ENCODE measurements around the gene ZNF227. TPM values are rescaled to one million over a fixed set of nuclear protein-coding genes. Genes with fewer than 3 reads are reported as not detected.
"Not testable (repeated sequence)": the region's sequence is repeated elsewhere in the genome, so short reads cannot be mapped to it uniquely, and the experiment has no call there.

ZNF227 gene
- total RNA-seq: 14.4 and 18.1 TPM in 2 replicates

DNA sequence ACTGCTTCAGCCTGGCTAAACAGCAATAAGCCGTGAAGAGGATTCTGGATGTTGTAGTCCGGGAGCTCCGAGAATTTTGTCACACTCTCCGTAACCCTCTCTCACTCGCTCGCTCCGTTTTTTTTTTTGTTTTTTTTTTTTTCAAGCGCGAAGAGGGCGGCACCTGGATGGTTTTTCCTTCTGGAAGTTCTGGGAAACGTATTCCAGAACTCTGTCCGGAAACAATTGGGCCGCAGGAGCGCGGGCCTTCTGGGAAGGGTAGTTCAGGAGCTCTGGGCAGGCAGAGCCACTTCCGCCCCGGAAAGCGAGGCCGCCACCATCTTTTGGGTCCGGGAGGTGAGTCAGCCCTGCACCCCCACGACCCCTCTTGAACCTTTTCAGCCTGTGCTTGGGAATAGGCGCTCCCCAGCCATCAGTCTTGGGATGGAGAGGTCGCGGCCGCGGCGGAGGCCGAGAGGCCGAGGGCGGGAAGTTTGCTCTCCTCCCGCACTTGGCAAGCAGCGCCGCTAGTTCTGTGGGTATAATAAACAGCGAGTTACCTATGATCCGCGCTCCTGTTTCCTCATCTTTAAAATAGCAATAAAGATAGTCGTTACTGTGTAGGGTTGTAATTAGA, at the start of gene ZNF227:
ZNF227 (plus strand) TSS at position 283 of the 616 bp plus-strand sequence. CDS start 5,261 bp downstream, outside the sequence.
- peak; percentile 94 to 96 for DNase-seq (ENCODE audit: low read depth in 2 of 2)

DNA sequence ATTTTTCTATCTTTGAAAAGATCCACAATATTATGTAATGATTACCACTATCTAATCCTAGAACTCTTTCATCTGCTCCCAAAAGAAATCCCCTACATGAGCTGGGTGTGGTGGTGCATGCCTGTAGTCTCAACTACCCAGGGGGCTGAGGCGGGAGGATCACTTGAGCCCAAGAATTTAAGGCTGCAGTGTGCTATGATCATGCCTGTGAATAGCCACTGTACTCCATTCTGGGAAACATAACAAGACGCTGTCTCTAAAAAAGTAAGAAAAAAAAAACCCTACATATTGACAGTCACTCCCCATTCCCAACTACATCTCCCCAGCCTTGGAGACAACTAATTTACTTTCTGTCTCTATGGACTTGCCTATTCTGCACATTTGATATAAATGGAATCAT, 48.5 kb upstream of the ZNF227 start:
- DNase-seq (ENCODE audit: low read depth in 2 of 2): no peak

GRCh38 chr19:44164327-44164672, 48.0 kb upstream of the ZNF227 start:
- DNase-seq (ENCODE audit: low read depth in 2 of 2): peak in 1 of 2 donors; percentile 6

- DNase-seq (ENCODE audit: low read depth in 2 of 2): peak; percentile 99
Observed at GRCh38 chr19:44164673-44165512, 47.4 kb upstream of the ZNF227 start, which contains the start of gene ZNF226. TSS of gene ZNF226 (plus strand) at chr19:44165100. CDS start at chr19:44170081, 4,981 bp downstream.

- not testable (repeated sequence) for DNase-seq (ENCODE audit: low read depth in 2 of 2)
Observed at GRCh38 chr19:44170660-44171059, 41.7 kb upstream of the ZNF227 start.

- DNase-seq (ENCODE audit: low read depth in 2 of 2): no peak
Observed at GRCh38 chr19:44176590-44176989, 35.7 kb upstream of the ZNF227 start.

DNA sequence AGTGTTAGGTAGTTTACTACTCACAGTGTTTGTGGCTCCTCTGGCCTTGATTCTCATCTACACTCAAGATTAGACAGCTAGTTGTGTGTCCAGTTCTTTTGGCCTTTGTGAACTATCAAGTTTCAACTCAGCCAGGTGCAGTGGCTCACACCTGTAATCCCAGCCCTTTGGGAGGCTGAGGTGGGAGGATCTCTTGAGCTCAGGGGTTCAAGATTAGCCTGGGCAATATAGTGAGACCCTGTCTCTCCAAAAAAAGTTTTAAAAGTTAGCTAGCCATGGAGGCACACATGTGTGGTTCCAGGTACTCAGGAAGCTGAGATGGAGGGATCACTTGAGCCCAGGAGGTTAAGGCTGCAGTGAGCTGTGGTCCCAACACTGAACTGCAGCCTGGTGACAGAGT, 31.4 kb upstream of the ZNF227 start:
- no peak for DNase-seq (ENCODE audit: low read depth in 2 of 2)

DNA sequence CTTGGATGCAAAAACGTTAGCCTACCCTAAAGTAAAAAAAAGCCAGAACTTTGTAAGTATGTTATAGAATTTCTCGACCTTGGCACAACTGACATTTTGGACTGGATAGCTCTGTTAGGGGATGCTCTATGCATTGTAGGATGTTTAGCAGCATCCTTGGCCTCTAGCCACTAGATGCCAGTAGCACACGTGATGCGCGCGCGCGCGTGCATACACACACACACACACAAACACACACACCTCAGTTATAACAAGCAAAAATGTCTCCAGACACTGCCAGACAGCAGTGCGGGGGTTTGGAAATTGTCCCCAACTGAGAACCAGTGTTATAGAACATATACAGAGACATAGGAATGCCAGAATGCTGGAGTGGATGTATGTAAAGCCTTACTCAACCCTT, 30.2 kb upstream of the ZNF227 start:
- DNase-seq (ENCODE audit: low read depth in 2 of 2): no peak

DNA sequence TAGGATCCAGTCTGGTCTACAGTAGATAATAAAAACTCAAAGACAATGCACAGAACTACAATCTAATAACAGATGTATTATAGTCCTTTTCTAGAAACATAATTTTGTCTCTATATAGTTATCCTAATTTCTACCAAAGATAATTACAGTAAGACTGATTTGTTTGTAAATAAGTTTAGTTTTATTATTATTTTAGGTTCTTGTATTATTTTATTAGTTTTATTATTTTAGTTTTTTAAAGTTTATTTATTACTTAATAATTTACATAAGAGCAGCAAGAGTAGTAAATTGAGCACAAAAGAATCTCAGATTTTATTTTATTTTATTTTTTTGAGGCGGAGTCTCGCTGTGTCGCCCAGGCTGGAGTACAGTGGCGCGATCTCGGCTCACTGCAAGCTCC, 22.3 kb upstream of the ZNF227 start:
- DNase-seq (ENCODE audit: low read depth in 2 of 2): no peak

GRCh38 chr19:44192127-44192526, 20.2 kb upstream of the ZNF227 start:
- DNase-seq (ENCODE audit: low read depth in 2 of 2): no peak

DNA sequence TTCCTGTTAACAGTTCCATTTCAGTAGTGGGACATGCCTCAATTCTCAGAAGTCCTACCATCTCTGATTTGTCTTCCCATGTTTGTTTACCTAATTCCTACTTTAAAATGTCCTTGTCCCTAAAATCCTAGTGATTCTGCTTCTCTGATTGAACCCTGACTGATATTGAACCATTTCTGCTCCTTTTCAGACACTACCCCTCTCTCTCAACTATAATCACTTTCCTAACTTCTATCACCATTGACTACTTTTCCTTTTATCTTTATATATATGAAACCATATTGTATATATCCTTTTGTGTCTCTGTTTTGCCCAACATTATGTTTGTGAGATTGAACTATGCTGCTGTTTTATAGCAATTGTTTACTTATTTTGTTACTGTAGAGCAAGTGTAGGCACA, 15.6 kb upstream of the ZNF227 start:
- no peak for DNase-seq (ENCODE audit: low read depth in 2 of 2)

GRCh38 chr19:44202470-44202869, 9.9 kb upstream of the ZNF227 start:
- peak in 1 of 2 donors; percentile 11 for DNase-seq (ENCODE audit: low read depth in 2 of 2)

GRCh38 chr19:44202974-44203373, 9.4 kb upstream of the ZNF227 start:
- no peak for DNase-seq (ENCODE audit: low read depth in 2 of 2)

GRCh38 chr19:44203877-44204276, 8.5 kb upstream of the ZNF227 start:
- not testable (repeated sequence) for DNase-seq (ENCODE audit: low read depth in 2 of 2)

DNA sequence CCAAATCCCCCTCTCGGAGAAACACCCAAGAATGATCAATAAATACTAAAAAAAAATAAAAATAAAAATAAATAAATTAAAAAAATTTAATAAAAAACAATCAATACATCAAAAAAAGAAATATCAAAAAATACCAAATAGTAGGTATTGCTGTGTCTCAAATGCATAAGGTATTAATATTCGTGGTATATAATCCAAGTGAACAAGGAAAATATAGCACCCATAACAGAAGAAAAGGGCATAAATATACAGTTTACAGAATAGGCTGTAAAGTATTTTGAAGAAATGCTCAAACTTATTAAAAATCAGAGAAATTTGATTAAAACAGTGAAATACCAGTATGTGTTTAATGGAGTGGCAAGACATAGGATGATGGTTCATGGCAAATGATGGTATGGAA, 7.6 kb upstream of the ZNF227 start:
- DNase-seq (ENCODE audit: low read depth in 2 of 2): no peak

DNA sequence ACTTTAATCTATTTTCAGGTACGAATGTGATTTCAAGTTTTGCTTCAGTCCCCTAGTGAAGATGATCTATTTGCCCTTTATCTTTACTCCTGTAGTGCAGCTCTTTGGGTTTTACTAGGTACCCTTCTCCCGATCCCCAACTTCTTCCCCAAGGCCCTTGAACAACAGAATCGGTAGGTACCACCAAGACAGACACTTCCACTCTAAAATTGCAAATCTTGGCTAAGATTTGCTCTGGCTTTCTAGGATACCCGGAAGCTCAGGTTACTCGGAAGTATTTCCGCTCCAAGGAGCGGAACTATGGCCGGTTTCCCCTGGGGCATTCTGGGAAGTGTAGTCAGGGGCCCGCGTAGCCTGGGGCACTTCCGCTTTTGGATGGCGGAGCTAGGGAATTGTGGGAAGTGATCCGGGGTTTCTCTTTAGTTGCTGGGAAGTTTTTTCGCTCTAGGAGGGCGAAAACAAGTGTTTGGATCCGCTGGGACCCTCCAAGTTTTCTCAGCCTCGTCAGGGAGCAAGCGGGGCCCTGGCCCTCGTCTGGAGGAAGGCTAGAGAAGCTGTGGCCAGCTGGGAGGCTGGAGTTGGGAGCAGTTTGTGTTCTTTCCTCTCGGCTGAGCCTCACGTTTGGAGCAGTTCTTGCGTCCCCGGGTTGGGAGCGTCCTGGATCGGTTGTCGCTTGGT, 5.1 kb upstream of the ZNF227 start:
- DNase-seq (ENCODE audit: low read depth in 2 of 2): peak; percentile 89 to 94

DNA sequence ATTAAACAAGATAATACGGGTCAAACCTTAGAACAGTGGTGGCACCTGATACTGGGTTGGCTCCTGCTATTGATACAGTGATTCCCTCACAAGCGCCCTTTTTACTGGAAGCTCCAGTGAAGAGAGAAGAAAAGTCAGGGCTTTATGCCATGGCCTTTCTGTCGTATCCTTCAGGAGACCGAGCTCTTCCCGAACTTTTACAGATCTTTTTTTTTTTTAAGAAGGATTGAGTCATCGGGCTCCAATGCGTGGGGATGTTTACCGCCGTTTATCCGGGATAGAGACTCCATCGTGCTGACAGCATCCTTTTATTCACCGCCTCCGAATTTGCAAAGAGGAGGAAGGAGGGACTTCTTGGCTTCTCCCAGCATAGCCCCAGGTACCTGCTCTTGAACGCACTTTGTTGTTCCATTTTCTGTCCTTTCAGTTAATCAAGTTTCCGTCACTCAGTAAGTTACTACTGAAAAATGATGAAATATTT, 574 bp downstream of the ZNF227 start:
- peak; percentile 35 to 77 for DNase-seq (ENCODE audit: low read depth in 2 of 2)

DNA sequence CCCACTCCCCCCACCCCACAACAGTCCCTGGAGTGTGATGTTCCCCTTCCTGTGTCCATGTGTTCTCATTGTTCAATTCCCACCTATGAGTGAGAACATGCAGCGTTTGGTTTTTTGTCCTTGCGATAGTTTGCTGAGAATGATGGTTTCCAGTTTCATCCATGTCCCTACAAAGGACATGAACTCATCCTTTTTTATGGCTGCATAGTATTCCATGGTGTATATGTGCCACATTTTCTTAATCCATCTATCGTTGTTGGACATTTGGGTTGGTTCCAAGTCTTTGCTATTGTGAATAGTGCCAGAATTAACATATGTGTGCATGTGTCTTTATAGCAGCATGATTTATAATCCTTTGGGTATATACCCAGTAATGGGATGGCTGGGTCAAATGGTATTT, 7.6 kb downstream of the ZNF227 start:
- not testable (repeated sequence) for DNase-seq (ENCODE audit: low read depth in 2 of 2)

- DNase-seq (ENCODE audit: low read depth in 2 of 2): not testable (repeated sequence)
Observed at GRCh38 chr19:44220761-44221160, 8.4 kb downstream of the ZNF227 start.

- DNase-seq (ENCODE audit: low read depth in 2 of 2): not testable (repeated sequence)
Observed at GRCh38 chr19:44221291-44221690, 9.0 kb downstream of the ZNF227 start.

DNA sequence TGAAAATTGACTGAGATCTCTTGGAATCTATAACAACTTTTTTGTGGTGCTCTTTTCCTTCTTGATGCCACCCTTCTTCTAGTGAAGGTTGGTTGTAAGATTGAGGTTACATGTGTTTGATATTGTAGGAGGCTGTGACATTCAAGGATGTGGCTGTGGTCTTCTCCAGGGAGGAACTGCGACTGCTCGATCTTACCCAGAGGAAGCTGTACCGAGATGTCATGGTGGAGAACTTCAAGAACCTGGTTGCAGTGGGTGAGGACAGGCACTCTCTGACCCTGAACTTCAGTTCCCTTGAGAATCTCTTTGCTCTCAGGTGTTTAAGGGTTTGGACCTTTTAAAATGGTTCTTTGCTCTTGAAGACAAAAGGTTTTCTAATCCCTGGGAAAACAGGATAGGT, 16.0 kb downstream of the ZNF227 start:
- DNase-seq (ENCODE audit: low read depth in 2 of 2): no peak

GRCh38 chr19:44232867-44233266, 20.5 kb downstream of the ZNF227 start:
- no peak for DNase-seq (ENCODE audit: low read depth in 2 of 2)

All from lung microvascular endothelial cell (primary cell).